Cardiac muscle cell (in vitro differentiated cells and primary cell): Measurements from ENCODE around the gene TSSC4. TPM values are rescaled to one million over a fixed set of nuclear protein-coding genes. Genes with fewer than 3 reads are reported as not detected.

ENCODE experiments used
- DNase-seq, 2 donors: peaks; one replicate each; pipeline versions ENCODE4 v3.0.0 to v3.0.0-alpha.2; 2010 to 2017; ENCODE audit warnings: low read depth in 1 of 2, low spot score in 1 of 2
- H3K27ac ChIP-seq: fragments of 200-600 bp; sonication (generic); 2 replicates; pipeline ENCODE4 v1.5.1; 2016
- H3K27me3 ChIP-seq: fragments of 200-600 bp; sonication (generic); 2 replicates; pipeline ENCODE4 v1.6.0; 2016; ENCODE audit warnings: control low read depth
- H3K36me3 ChIP-seq: fragments of 200-600 bp; sonication (generic); 2 replicates; pipeline ENCODE4 v1.5.1; 2016; ENCODE audit warnings: control low read depth
- H3K4me1 ChIP-seq: fragments of 200-600 bp; sonication (generic); 2 replicates; pipeline ENCODE4 v1.8.1; 2017; ENCODE audit warnings: low read depth, mild to moderate bottlenecking, mixed run types
- H3K4me3 ChIP-seq: fragments of 200-600 bp; sonication (generic); 2 replicates; pipeline ENCODE4 v1.5.1; 2016; ENCODE audit warnings: mild to moderate bottlenecking
- H3K9me3 ChIP-seq: fragments of 200-600 bp; sonication (generic); 2 replicates; pipeline ENCODE4 v1.5.1; 2017; ENCODE audit warnings: low read depth, mild to moderate bottlenecking, control low read depth
- CTCF ChIP-seq: IDR thresholded peaks from 2 replicates; pipeline ENCODE4 v1.5.1; 2012; ENCODE audit warnings: low read depth, mild to moderate bottlenecking, low read length
- polyA plus RNA-seq: library from polyadenylated mRNA; unstranded; fragments of >200 nt; fragmentation: Nextera tagmentation; extraction: Ambion mirVana; gene quantifications from 2 replicates; pipeline ENCODE4 v1.2.1, GENCODE V29; 2016
- total RNA-seq: library from RNA; depleted of rRNA; stranded (reverse); fragments of >200 nt; gene quantifications from 2 replicates; pipeline ENCODE4 v1.2.3, GENCODE V29; 2016

The TSSC4 gene
- total and polyA plus RNA-seq, 2 experiments from 2014 or later: 61.4 to 94.8 TPM

- Histone ChIP-seq H3K4me3 (no peak overlapping the region), H3K4me1 (no peaks in the 10 kb centered on the region), H3K27ac (no peak overlapping the region), H3K9me3 (no peaks in the 10 kb centered on the region), H3K36me3 (no peaks in the 10 kb centered on the region), H3K27me3 (no peaks in the 10 kb centered on the region)
- TF ChIP-seq CTCF: no peak
- no peak for DNase-seq
Observed at GRCh38 chr11:2358754-2359442, 41.7 kb upstream of the TSSC4 start.

GRCh38 chr11:2359557-2359956 is 41.0 kb upstream of the TSSC4 start:
- Histone ChIP-seq H3K27me3 (no peaks in the 10 kb centered on the region), H3K4me1 (no peaks in the 10 kb centered on the region), H3K9me3 (no peaks in the 10 kb centered on the region), H3K36me3 (no peaks in the 10 kb centered on the region), H3K4me3 (no peak overlapping the region), H3K27ac (no peak overlapping the region)
- DNase-seq: no peak
- no peak for TF ChIP-seq CTCF

GRCh38 chr11:2360081-2360642 is 40.4 kb upstream of the TSSC4 start:
- Histone ChIP-seq H3K27me3 (no peaks in the 10 kb centered on the region), H3K4me1 (no peaks in the 10 kb centered on the region), H3K36me3 (no peaks in the 10 kb centered on the region), H3K9me3 (no peaks in the 10 kb centered on the region), H3K4me3 (no peak overlapping the region), H3K27ac (no peak overlapping the region)
- no peak for TF ChIP-seq CTCF
- no peak for DNase-seq

GRCh38 chr11:2361565-2361964 is 39.0 kb upstream of the TSSC4 start:
- H3K27ac ChIP-seq: no peak overlapping the region
- no peaks in the 10 kb centered on the region for H3K4me1 ChIP-seq
- H3K9me3 ChIP-seq: no peaks in the 10 kb centered on the region
- no peak for TF ChIP-seq CTCF
- H3K4me3 ChIP-seq: no peak overlapping the region
- no peaks in the 10 kb centered on the region for H3K27me3 ChIP-seq
- no peak for DNase-seq
- H3K36me3 ChIP-seq: no peaks in the 10 kb centered on the region

- Histone ChIP-seq H3K27me3 (no peaks in the 10 kb centered on the region), H3K27ac (no peak overlapping the region), H3K9me3 (no peaks in the 10 kb centered on the region), H3K36me3 (no peaks in the 10 kb centered on the region), H3K4me1 (no peaks in the 10 kb centered on the region), H3K4me3 (no peak overlapping the region)
- DNase-seq: no peak
- no peak for TF ChIP-seq CTCF
Observed at GRCh38 chr11:2362414-2362813, 38.1 kb upstream of the TSSC4 start.
